ENCODE results near the gene EDNRA. TPM values are rescaled to one million over a fixed set of nuclear protein-coding genes. Genes with fewer than 3 reads are reported as not detected.

Gene EDNRA
- total and polyA plus RNA-seq, 9 of the 15 experiments (the other 6 are each of a cell fraction or from before 2014, with no cell fraction given): not detected

- TF ChIP-seq CUX1 (CRISPR knock-in tag; IDR thresholded peaks at IDR 0.05): no peak
- TF ChIP-seq DNMT1 (IDR thresholded peaks at IDR 0.05): no peak
- no peak for TF ChIP-seq BACH1 (tag; IDR thresholded peaks at IDR 0.05)
Observed at GRCh38 chr4:147509386-147509785, 28.5 kb downstream of the EDNRA start (continued).

- POLR2A ChIA-PET: no interaction called here
Observed at GRCh38 chr4:147510962-147511668, 30.2 kb downstream of the EDNRA start.

More at GRCh38 chr4:147510962-147511668, 30.2 kb downstream of the EDNRA start:
- BruUV-seq (replicated peaks): no TSS peak
- Histone ChIP-seq H3K4me1 (replicated peaks in 1 of 2; ENCODE audit: control insufficient read depth in 2 of 2, insufficient read depth in 2 of 2, low read length in 2 of 2) (no peaks in the 10 kb centered on the region), H3K9ac (ENCODE audit: insufficient read depth in 1 of 2, low read depth in 2 of 2, low read length in 2 of 2) (no peak overlapping the region), H3K27ac (ENCODE audit: extremely low read depth, low read depth, low read length) (no peak overlapping the region), H3K9me3 (replicated peaks; ENCODE audit: control insufficient read depth, insufficient read depth, low read depth, low read length) (no peaks in the 10 kb centered on the region), H3K36me3 (ENCODE audit: control insufficient read depth, insufficient read depth, low read length) (no peaks in the 10 kb centered on the region), H2AFZ (ENCODE audit: low read depth, low read length) (no peak overlapping the region), H4K20me1 (replicated peaks; ENCODE audit: control insufficient read depth, insufficient read depth, low read length) (no peaks in the 10 kb centered on the region), H3K27me3 (ENCODE audit: control insufficient read depth in 2 of 2, insufficient read depth in 2 of 2, low read length in 2 of 2) (no peaks in the 10 kb centered on the region), H3K4me2 (ENCODE audit: insufficient read depth, low read length) (no peak overlapping the region), H3K4me3 (no peak overlapping the region), H3K79me2 (ENCODE audit: control insufficient read depth, insufficient read depth, low read length) (no peaks in the 10 kb centered on the region), H3K9me1 (ENCODE audit: control insufficient read depth, insufficient read depth, low read length) (no peaks in the 10 kb centered on the region)
- no peak for ATAC-seq
- 0% methylated on average over 2 of the region's 2 CpGs for WGBS (ENCODE audit: insufficient coverage, low coverage, missing lambda C conversion rate)
- TF ChIP-seq NELFE (IDR thresholded peaks at IDR 0.05; ENCODE audit: insufficient read depth, insufficient read length) (no peak), MEF2D (tag; conservative IDR thresholded peaks at IDR 0.05; ENCODE audit: low read depth) (no peak), ETV1 (tag; conservative IDR thresholded peaks at IDR 0.05; ENCODE audit: low read depth) (no peak), ZBTB34 (CRISPR knock-in tag; IDR thresholded peaks at IDR 0.05) (no peak), BRF1 (IDR thresholded peaks at IDR 0.05; ENCODE audit: borderline replicate concordance, extremely low read depth, insufficient read length) (no peak), NCOA4 (IDR thresholded peaks at IDR 0.05; ENCODE audit: partially characterized antibody) (no peak), EHMT2 (IDR thresholded peaks at IDR 0.05) (no peak)
- DNase-seq (ENCODE audit: extremely low read depth in 1 of 4, low spot score in 3 of 4): no peak
- intact Hi-C loops (cut with micrococcal nuclease) (no loop called here), in situ Hi-C loops (cut with MboI) (no loop called here)
- FAIRE-seq: no peak
- CTCF ChIA-PET (ENCODE audit: low intra/inter-chr PET ratio): no interaction called here
